Hepatocyte (in vitro differentiated cells): ENCODE data around the gene BLACAT1.

Experiments used
- EZH2 ChIP-seq: fragments of 200-600 bp; sonication (generic); IDR thresholded peaks from 2 replicates; pipeline ENCODE4 v1.6.1; 2016; ENCODE audit warnings: antibody characterized with exemption, mild to moderate bottlenecking, borderline replicate concordance
- TF ChIP-seq, protein P1 (sequence below): fragments of 200-600 bp; sonication (generic); IDR thresholded peaks from 2 replicates; pipeline ENCODE4 v1.5.1; 2016; ENCODE audit warnings: antibody characterized with exemption, mild to moderate bottlenecking; ENCODE audit not compliant: poor library complexity

DNA sequence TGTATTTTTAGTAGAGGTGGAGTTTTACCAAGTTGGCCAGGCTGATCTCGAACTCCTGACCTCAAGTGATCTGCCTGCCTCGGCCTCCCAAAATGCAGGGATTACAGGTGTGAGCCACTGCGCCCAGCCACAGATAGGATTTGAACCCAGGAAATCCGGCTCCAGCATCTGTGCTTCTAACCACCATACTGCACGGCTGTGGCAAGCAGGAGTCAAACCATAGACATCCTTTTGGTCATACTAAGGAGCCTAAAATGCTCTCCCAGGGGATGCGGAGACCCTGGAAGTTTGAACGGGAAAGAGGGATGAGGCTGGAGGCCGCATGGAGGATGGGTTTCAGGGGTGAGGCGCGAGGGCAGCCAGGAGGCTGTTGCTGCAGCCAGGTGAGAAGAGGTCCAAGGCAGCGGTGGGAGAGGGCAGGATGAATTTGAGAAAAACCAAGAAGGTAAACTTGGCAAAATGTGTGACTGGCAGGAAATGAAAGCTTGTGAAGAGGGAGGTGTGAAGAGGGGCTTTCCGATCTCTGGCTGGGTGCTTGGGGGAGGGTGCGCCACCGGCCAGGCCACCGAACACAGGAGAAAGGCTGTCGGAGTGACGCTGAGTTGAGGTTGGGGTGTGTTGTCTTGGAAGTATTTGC is 24.6 kb upstream of the BLACAT1 start:
- TF ChIP-seq, protein P1, sequence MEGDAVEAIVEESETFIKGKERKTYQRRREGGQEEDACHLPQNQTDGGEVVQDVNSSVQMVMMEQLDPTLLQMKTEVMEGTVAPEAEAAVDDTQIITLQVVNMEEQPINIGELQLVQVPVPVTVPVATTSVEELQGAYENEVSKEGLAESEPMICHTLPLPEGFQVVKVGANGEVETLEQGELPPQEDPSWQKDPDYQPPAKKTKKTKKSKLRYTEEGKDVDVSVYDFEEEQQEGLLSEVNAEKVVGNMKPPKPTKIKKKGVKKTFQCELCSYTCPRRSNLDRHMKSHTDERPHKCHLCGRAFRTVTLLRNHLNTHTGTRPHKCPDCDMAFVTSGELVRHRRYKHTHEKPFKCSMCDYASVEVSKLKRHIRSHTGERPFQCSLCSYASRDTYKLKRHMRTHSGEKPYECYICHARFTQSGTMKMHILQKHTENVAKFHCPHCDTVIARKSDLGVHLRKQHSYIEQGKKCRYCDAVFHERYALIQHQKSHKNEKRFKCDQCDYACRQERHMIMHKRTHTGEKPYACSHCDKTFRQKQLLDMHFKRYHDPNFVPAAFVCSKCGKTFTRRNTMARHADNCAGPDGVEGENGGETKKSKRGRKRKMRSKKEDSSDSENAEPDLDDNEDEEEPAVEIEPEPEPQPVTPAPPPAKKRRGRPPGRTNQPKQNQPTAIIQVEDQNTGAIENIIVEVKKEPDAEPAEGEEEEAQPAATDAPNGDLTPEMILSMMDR, result no peak
- no peak for TF ChIP-seq EZH2
